Activated CD4-positive, alpha-beta T cell treated with anti-CD3 and anti-CD28 coated beads, Interleukin-2, Interleukin-4, amounts not matched to agents 100 ng/mL and 50 ng/mL, durations not matched to agents 16 hours and 8 hours (primary cell): Measurements from ENCODE around the gene BCKDHB.

ENCODE experiments used
- DNase-seq: peaks from one replicate; pipeline ENCODE4 v3.0.0-alpha.2; 2020; ENCODE audit warnings: low spot score

Gene BCKDHB

DNA sequence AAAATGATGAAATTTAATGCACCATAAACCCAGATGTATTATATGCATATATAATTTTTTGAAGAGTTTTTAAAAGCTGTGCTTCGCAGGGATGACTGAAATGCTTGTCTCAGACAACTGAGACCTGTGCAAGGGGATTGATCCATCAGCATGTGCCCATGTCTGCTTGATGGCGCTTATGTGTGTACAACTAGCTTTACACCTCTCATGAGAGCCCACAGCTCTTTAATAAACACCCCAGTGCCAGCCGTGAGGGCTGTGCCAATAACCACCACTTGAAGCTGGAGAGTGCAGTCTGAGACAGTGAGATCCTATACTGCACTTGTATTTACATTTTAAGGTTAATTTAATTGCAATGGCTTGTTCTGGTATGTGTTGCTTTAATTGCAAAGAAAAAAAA is 225.5 kb downstream of the BCKDHB start:
- DNase-seq, result no peak

DNA sequence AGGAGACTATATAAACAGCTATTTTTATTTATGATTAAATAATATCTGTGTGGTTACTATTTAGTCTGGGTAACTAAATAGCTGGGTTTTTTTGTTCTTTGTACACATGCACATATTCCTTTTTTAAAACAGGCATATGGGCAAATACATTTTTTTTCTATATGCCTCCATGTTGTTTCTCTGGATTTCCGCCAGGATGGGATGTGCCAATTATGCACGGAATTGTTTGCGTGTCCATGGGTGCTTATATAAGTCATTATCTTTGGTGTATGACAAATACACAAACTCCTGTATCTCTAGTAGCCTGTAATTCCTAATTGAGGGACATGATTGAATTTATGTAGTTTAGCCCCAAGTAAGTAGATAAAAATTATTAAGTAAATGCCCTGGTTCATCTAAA is 226.9 kb downstream of the BCKDHB start:
- no peak for DNase-seq

DNA sequence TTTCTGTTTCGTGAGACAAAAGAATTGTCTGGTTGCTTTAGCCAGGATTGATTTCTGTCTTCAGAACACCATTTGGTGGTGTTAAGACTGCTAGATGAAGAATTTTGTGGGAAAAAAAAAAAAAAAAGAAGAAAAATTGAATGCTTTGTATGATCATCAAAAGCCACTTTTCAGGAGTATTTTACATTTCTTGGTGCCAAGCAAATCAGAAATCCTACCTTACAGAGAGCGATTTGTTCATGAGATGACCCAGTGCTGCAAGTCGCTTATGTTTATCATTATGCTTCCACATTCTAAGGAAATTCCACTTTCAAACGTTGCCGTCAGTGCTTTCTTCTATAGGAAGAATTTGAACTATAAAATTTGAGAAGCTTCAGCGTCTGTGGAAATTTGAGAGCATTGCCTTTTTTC is 228.7 kb downstream of the BCKDHB start:
- no peak for DNase-seq

DNA sequence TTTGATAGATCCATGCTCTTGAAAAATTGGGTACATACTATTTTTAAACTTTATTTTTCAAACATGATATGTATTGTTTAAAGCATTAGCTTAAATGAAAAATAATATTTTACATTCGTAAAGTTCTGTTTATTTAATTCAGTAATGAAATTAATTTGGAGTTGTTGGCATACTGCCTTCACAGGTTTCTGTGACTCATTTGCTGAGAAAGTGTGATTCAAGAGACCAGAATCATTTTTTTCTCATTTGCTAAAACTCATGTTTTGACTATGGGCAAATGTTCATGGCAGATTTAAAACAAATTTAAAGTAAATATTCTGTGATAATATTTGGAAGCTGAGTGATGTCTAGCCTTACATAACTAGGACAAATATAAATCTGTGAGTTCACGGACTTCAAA is 230.4 kb downstream of the BCKDHB start:
- no peak for DNase-seq

DNA sequence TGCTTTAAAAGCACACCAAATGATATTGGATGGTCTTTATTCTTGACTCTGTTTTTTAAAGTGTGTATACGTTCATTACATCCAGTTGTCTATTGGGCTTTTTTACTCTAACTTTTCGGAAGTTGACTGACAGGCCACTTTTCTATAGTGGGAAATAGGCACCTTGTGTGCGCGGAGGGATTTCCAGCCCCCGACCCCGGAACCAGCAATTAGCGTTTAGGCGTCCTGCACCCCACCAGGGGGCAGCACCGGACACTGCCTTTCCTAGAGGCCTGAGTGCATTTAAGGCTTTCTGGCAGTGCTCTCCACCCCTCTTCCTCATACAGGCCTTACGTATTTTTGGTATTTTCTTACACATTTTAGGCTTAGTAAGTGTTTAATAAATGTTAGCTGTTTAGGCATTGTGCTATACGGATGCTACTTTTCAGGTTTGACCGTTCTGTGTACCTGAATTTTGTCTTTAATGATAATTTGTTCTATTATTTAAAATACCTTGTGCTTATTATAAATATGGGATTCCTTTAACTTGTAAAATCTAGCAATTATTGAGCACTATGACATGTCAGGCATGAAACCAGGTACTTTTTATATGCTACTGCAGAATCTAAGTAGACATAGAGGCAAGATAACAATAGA is 231.8 kb downstream of the BCKDHB start:
- peak; percentile 48 for DNase-seq

DNA sequence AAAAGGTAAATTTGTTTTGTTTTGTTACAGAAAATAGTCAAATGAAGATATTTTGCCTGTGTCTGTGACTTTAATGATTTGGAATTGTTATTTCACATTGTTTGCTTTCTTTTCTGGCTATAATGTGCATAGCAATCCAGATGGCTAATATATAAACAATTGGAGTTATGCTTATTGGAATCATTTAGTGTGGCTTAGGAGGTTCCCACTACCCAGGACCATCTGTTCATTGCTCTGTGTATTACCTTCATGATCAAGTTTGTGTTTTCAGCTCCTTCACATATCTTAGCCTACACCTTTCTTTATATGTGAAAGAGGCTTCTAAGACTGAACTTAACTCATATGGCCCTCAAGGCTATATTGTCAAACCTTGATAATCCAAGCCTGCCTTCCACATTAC is 232.9 kb downstream of the BCKDHB start:
- DNase-seq, result no peak

DNA sequence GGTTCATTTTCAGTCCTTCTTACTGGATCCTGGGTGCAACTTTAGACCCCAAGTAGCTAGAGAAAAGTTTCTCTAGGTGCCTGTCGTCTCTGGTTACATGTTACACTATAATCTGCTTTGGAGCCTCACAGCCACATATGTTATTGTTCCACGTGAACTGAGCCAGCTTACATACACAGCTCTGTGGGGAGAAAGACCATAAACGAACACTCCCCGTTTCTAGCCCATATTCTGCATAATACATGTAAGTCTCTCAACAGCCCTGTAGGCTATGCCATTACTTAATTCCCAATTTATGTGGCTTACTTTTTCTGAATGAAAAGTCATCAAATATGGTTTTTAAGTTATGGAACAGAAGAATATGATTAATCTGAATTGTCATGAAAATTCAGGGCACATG is 233.8 kb downstream of the BCKDHB start:
- DNase-seq, result no peak

DNA sequence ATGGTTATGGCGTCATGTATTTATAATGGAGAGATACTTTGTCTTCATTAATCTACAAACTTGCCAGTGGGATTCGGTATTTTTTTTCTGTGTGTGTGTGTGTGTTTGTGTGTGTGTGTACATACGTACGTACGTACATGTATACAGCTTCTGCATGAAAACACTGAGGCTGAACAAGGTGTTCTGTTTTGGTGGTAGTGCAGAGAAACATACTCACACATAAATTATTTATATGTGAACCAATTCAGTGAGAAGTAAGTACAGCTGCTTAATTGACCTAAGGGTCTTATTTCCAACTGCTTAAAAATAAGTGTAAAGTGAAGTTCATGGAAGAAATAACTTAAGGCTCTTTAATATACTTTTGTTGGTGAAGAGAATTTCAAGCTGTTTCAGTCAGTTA is 234.2 kb downstream of the BCKDHB start:
- DNase-seq, result no peak

DNA sequence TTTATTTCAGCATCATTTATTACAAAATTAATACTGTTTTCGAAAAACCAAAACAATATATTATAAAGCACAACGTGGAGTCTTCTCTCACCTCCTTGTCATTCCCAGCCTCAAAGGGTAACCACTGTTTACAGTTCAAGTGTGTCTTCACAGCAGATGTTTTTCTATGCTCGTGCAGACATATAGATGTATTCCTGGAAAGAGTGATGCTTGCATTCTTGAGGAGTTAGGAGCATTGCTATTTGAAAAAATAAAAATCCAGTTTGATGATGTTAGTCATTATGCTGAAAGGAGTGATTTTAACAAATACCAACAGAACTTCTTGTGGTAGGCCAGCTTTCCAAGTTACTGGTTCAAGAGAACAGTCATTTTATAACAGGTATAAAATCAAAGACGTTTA is 234.9 kb downstream of the BCKDHB start:
- DNase-seq, result no peak

DNA sequence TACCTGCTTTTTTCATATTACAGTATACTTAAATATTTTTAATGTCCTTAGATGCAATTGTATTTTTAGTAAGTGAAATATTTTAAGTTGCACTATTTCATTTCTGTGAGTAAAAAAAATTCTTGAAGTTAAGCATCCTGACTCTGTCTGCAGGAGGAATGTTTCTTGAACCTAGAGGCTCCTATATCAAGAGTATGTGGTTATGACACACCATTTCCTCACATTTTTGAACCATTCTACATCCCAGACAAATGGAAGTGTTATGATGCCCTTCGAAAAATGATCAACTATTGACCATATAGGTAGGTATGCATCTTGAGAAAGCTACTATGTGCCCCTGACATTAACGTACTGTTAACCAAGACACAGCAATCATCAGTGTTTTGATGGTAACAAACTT is 237.0 kb downstream of the BCKDHB start:
- DNase-seq, result no peak

DNA sequence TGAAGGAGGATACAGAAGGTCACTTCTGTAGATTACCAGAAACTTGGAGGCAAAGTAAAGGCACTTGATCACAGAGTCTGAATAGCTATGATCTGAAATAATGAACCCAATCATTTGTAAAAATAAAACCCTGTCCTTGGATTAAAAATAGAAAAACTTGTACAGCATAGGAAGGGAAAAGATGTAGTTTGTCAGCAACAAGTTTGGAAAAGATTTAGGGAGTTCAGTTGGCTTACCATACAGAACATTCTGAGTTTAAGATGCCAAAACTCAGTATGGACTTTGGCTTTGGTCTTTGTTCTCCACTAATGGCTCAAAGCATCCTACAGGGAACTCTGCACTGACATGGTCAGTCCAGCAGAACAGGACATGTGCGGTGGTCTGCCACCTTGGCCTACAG is 240.6 kb downstream of the BCKDHB start:
- no peak for DNase-seq

DNA sequence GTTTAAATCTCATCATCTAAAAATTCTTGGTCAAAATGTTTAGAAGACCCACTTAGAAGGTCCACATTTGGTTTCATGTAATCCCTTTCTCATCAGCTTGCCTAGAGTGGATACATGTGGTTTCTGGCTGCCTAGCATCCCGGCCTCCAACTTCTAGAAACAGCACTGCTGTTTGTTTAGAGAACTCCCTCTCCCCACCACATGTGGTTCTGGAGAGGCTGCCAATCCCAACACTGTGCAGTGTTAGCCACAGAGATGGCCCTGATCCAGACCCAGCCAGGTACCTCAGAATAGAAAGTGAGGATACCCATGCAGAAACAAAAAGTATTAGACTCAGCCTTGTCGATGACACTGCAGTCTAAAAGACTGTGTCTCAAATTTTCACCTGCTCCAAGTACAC is 241.8 kb downstream of the BCKDHB start:
- no peak for DNase-seq

DNA sequence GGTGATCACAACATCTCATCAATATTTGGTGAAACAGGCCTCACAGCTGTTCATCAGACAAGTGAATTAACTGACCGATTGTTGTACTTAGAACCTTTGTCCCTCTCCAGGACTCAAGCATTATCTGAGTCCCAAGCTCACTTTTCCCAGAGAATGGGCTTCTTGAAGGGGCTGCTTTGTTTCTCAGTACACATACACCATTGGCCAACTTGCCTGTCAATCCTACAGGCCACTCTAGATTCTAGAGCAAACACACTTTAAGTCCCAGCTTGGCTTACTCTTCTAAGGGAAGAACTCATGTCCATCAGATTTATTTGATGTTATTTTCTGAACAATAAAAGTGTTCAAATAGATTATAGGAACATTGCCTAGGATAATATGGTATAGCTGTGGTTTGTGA is 249.5 kb downstream of the BCKDHB start:
- DNase-seq, result no peak

DNA sequence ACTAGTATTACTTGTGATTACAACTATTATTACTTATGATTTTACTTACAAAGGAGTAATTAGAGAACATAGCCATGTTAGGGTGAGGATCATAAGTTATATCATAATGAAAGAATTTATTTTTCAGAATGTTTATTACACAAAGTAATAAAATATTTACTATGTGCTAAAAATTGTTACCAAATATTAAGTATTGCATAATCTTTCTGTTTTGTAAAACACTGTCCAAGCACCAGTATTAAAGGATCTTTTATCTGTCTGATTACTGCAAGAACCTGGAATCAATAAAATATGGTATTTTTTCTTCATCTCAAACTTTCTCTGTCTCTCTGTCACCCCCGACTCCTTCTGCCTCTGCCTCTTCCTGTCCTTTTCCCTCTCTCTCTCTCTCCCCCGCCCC is 250.1 kb downstream of the BCKDHB start:
- no peak for DNase-seq

DNA sequence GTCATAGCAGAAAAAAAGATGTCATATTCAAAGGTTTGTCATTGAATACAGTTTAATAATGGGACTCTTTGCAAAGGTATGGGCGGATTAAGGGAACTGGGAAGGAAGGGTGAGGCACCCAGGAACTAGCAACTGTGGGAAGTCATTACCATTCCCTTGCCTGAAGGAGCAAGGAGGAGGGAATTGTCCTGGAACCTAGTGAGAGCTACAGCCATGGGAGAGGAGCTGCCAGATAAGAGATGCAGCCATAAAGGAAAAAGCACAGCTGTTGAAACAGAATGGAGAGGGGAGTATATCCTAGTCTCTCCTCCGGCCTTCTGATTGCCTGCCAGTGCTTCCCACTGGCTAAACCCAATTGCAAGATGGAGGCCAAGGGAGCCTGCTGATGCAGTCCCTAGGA is 250.6 kb downstream of the BCKDHB start:
- DNase-seq, result no peak

DNA sequence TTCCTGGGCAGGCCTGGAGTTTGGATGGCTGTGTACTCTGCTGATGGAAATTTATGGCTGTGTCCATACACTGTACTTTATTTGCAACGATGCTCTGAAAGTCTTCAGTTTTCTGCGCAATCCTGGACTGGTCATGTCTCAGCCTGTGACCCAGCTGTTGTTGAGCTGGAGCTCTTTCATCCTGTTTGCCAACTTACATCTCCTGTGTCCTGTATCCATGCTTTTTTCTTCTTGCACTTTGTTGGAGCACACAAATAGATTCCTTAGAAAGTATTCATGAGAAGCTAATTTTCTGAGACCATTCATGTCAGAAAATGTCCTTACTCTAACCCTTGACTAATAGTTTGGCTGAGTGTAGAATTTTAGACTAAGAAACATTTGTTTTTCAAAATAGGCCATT is 251.2 kb downstream of the BCKDHB start:
- no peak for DNase-seq

DNA sequence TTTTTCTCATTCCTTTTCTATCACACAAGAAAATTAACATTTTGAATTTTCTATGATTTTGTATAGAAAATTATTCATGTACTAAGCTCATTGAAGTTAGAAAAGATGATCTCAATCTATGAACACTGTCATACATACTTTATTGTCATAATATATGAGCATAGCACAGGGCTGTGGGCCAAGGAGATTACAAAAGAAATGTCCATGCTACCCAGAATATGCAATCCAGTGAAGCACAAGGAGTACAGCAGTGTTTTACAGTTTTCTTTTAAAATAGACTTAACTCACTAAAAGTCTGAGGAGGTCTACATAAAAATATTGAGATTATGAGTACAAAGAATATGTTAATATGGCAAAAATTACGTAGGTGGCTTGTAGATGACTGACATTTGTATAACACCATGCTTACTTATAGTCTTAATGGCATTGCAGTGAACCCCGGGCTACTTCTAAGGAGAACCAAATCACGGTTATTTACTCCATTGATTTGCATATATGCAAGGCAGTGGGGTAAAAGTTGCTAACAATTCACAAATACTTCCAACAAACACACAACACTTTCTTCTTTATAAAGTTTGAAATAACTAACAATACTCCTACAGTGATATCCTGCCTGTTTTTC is 257.1 kb downstream of the BCKDHB start:
- no peak for DNase-seq

DNA sequence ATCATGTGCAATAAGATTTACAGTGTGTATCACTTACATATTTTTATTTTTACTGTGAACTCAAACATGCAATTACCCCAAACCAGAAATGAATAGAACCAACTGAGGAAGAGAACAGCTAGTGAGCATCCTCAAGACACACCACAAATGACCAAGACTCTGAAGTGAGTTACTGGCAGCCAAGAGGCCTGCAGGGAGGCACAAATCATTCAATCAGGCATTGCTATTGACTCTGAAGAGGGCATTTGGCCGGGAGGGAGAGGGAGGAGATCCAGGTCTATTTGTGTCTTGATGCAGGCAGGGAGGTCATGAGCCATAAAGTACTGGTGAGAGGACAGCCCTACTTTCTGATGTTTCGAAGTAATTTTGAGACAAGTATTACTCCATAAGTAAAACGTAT is 257.7 kb downstream of the BCKDHB start:
- no peak for DNase-seq

DNA sequence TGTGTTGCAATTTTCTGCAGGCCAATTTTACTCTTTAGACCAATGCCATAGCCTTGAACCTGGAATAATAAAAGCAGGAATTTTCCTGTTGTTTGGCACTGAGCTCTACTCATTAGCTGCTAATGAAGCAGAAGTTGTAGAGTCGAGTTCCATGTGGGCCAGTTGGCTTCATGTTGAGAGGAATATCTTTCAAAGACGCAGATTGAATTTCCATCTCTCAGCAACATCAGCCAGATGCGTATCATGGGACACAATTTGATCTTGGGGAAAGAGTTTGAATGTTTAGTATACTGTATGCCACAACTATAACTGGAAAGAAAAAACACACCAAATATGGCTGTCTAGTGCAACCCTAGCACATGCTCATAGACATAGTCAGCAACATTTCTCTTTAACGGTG is 259.6 kb downstream of the BCKDHB start:
- DNase-seq, result no peak

DNA sequence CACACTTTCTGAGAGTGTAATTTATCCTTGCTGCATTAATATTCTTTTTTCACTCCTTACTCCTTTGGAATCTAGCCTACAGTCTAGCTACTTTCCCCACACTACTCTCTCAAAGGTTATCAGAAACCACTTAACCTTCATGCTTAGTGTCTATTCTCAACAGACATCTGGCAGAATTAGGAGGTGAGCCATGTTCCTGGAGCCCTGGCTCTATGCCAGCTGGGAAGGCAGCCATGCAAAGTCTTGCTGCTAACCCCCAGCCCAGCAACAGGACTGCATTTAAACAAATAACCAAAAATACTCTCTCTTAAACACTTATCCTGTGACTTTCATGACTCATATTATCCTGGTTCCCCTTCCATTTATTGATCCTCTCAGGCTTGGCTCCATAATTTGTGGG is 260.2 kb downstream of the BCKDHB start:
- DNase-seq, result no peak

DNA sequence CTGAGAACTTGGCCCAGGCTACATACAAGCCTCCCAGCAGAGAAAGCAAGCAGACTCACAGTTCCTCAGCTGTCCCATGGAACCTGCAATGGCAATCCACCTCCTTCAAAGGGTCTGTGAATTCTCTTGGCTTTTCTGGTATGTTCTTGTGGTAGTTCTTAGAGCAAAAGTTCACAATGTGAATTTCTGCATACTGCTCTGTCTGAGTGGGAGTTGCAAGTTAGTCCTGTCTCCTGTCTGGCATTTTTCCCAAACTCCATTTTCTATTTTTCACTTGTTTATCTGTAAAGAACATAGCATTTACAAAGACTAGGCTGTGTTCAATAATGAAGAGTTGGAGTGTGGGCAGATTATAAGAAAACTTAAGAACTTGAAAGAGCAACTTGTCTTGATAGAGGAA is 269.9 kb downstream of the BCKDHB start:
- DNase-seq, result no peak

DNA sequence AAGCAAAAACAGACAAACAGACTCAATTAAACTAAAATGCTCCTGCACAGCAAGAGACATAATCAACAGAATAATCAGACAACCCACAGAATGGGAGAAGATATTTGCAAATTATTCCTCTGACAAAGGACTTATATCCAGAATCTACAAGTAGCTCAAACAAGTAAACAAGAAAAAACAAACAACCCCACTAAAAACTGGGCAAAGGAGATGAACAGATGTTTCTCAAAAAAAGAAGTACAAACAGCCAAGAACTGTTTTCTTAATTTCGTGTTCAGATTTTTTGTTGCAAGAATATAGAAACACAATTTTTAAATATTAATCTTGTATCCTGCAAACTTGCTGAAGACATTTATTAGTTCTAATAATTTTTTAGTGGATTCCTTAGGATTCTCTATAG is 274.1 kb downstream of the BCKDHB start:
- DNase-seq, result no peak

DNA sequence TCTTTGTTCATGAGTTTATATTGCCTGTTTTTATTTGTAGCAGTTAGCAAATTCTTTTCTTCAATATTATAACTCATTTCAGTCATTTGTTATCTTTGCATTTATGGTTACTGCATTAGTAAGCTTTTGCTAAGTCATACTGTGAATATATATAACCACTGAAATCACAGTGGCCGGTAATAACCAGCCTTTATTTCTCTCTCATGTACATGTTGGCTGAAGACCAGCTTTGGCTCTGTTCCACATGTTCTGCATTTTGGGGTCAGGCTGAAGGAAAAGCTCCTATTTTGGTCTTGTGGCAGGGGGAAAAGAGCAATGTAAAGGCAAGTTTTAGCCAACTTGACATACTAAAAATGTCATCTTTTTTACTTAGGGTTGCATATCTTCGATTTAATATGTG is 276.3 kb downstream of the BCKDHB start:
- no peak for DNase-seq

DNA sequence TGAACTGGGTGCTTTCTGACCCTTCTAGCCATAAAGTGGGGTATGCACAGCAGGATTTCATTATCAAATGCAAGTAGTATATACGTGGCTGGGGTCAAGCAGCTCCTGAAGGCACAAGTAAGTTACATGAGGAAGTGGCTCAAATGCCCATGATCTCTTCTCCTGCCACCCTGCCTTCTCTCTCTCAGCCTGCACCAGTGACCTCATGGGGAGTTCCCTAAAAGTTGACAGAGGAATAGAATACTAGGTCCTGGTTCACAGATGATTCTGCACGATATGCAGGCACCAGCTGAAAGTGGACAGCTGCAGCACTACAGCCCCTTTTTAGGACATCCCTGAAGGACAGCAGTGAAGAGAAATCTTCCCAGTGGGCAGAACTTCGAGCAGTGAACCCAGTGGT is 282.0 kb downstream of the BCKDHB start:
- DNase-seq, result no peak
